GM18511 (cell line): Measurements from ENCODE around the gene NCAPG2.

ENCODE experiments used
- ATAC-seq: cut with Tn5 transposase; IDR thresholded peaks from one replicate; pipeline ENCODE4 v1.9.1; 2021; ENCODE audit warnings: mild to moderate bottlenecking, moderate library complexity; ENCODE audit not compliant: unreplicated experiment

The NCAPG2 gene

DNA sequence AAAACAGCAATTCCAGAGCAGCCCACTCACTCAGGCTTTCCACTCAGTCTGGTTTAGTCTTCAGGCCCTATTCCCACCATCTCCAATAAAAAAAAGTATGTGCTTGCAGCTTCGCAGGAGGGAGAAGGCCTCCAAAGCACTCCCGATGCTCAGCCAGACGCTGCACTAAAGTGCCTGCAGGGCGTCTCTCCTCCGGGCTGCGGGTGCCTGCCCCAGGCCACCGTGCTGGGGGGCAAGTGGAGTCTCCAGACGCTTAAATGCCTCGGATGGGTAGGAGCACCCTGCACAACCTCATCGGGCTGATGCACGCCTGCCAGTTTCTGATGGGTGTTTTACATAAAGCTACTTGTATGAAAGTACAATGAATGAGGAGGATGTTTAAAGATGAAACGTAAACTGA is 31.3 kb upstream of the NCAPG2 start:
- no peak for ATAC-seq

DNA sequence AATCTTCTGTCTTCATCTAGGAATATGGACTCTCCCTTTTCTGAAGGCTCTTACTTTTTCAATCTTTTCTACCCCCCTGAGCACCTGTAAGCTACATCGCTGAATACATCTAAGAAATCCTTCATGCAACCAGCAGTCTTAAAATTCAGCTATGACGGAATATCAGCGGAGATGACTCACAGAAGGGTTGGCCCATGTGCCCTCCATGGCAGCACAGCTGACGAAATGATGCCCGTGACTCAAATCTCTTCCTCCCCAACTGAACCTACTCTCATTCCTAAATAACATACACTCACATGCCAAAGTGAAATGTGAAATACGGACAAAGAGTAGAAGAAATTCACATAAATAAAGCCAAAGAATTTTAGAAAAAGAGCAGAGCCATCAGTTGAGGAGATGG is 30.3 kb upstream of the NCAPG2 start:
- no peak for ATAC-seq

DNA sequence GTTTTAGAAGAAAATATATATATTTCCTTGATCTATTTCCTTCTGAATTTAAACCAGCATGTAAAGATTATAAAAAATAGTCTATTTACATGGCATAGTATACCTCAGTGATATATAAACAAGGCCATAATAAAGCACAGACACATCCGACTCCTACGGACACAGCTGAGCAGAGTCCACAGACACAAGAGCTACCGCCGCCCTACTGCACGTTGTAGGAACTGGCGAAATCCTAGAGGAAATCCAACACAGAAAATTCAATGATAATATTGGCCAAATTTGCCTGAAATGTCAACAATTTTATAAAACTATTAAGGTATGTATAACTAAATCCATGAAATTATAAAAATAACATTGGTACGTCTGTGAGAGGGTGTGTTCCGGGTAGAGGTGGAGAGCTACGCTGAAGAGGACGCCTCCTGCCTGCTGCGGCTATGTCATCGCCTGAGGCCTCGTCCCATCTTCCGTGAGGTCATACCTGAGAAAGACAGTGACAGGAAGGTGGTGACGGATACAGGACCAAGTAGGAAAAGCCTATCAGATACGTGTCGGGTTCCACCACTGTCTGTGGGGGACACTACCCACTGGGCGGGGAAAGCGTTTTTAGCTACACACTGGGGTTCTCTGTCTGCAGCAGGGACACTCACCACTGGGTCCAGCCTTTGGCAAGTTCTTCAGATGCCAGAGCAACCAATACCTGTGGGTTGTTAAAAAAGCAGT is 29.3 kb upstream of the NCAPG2 start:
- no peak for ATAC-seq

DNA sequence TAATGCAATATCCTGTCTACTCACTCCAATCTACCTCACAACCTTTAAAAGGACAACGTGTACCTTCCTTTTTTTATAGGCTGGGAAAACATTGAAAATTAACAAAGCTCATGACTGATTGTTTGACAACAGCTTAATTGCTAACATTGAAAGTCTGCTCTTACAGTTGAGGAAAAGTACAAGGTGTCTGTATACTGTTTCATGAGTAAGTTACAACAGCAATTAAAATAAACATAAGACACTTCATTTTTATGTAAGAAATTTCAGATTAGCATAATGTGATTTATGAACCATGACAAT is 28.6 kb upstream of the NCAPG2 start:
- no peak for ATAC-seq

DNA sequence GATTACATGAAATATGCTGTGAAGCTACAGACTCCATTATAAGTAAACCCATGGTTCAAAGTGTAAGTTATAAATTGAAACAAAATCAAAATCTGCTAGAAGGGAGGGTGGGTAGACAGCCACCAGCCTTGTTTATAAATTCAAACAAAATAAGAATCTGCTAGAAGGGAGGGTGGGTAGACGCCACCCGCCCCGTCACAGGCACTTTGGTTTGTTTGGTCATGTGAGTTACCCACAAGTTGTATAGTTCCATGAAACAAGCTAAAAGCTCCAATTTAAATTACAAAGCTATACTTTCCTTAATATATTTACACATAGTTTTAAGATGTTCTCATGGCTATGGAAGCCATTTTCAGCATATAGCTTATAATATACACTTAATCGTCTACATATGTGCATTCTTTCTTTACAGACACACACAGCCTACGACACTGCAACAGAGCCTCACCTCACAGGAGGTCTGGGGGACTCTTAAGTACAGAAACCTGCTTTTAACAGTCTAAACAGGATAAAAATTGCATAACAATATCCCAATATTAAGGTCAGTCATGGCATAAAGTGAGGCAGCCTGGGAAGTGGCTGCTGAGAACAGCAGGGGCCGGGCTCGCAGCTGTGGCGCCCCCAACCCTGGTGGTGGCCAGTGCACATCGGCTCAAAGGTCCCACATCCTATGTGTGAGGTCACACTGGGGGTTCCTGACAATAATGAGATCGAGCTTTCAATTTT is 28.1 kb upstream of the NCAPG2 start:
- no peak for ATAC-seq

DNA sequence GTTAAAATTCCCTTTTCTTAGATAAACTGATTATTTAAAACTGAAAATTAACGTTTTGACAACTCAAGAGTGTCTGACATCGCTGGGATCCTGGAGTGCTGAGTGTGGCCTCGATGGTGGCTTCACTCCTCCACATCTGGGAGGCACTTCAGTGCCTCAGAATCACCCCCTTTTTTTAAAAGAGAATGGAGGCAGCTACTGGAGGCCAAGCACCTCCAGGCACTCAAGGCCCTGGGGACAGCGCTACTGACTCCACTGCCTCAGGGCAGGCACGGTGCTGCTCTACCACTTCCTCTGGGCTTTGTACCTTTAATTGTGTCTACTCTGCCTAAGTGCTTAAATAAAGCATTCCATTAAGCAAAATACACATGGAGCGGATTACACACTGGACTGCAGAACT is 27.2 kb upstream of the NCAPG2 start:
- no peak for ATAC-seq

DNA sequence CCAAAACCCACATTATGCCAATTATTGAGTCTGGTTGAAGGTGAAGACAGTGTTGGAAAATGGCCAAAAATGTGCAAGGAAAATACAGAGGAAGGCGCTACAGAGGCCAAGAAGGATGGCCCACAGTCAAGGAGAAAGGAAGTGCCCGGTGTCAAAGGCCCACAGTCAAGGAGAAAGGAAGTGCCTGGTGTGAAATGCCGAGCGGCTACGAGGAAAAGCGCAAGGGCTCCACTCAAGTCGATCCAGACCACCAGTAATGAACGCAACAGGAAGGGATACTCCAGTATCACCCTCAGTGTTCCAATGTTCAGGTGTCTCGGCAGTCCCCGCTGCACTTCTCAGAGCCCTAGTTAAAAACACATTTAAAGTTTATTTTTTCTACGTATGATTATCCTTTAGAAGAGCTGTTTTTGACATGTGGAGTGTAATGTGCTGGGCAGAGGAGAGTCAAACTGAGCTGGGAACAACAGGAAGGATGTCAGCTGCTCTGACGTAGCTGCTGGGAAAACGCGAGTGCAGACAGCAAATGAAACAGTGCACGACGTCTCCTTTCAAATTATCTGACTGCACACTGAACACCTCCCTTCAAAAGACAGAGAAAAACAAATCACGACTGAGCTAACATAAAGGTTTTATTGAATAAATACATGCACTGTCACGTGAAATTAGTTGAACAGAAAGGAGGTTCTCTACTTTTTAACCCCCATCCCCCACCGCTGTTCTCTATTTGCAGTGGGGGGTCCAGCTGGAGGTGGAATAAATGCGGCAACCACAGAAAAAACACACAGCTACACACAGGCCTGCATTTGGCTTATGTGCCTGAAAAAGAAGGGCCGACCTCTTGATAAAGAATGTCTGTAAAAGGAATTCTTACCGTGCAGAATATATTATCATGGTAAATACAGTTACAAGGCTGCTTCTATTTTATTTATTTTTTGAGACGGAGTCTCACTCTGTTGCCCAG is 26.1 kb upstream of the NCAPG2 start:
- no peak for ATAC-seq

DNA sequence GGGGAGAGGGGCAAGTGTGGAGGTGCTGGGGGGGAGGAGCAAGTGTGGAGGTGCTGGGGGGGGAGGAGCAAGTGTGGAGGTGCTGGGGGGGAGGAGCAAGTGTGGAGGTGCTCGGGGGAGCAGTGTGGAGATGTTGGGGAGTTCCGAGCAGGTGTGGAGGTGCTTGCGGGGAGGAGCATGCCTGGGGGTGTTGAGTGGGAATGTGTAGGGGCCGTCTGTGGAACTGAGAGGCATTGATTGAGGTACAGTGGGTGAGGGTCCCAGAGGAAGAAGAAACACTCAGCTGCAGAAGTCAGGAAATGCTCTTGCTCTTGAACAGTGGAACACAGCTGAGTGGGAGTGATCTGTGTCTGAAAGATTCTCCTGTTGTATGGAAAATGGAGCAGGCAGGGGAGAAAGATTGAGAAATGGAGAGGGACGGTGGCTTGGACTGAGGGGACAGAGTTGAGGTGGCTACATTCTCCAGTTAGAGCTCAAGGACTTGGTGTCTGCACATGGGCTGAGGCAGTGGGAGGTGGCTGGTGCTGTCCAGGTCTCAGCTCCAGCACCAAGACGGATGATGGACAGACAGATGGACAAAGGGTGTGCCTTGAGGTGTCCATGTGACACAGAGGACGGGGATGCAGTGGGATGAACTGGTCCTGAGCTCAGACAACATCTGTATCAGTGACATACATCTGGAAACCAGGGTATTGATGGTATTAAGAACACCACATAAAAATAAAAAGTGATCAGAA is 25.2 kb upstream of the NCAPG2 start:
- no peak for ATAC-seq

DNA sequence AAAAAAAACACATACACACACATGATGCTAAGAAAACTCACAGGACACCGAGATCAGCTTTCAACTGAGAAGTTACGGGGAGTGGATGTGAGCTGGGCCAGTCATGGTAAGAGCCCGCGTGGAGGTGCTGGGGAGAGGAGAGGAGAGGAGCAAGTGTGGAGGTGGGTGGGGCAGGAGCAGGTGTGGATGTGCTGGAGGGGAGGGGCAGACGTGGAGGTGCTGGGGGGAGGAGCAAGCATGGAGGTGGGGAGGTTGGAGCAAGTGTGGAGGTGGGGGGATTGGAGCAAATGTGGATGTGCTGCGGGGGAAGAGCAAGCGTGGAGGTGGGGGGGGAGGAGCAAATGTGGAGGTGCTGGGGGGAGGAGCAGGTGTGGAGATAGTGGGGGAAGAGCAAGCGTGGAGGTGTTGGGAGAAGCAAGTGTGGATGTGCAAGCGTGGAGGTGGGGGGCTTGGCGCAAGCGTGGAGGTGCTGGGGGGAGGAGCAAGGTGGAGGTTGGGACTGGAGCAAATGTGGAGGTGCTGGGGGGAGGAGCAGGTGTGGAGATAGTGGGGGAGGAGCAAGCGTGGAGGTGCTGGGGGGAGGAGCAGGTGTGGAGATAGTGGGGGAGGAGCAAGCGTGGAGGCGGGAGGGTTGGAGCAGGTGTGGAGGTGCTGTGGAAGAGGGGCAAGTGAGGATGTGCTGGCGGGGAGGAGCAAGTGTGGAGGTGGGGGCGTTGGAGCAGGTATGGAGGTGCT is 24.5 kb upstream of the NCAPG2 start:
- no peak for ATAC-seq

DNA sequence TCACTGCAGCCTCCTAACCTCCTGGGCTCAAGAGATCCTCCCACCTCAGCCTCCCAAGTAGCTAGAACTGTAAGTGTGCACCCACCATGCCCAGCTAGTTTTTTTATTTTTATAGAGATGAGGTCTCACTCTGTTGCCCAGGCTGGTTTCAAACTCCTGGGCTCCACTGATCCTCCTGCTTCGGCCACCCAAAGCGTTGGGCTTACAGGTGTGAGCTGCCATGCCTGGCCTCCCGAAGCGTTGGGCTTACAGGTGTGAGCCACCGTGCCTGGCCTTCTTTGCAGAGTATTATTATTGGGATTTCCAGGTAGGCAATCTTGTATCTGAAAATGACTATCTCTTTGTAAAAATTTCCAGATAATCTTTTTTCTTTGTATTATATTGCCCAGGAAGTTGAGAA is 23.1 kb upstream of the NCAPG2 start:
- ATAC-seq: no peak

DNA sequence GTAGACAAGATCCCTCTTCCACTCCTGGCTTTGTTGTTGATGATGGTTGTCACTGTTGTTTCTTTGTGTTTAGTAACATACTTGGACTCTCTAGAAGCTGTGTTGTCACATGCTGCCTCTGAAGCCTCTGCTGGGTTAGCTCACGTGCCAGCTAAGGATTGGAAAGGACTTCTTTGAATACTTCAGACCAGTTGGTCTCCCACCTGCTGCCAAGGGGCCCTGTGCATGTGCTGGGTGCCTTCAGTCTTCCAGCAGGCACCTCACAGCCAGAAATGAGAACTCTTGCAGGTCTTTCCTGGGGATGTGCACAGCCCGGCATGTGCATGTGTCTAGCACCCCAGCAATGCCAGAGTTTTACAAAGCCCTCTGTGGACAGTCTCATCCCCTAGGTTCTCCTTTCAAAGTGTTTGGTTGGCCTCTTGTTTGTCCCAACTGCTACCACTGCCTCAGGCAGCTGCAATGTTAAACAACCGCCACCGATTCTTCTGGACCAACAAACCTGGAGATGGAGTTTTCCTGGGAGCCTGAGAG is 21.7 kb upstream of the NCAPG2 start:
- ATAC-seq: no peak

DNA sequence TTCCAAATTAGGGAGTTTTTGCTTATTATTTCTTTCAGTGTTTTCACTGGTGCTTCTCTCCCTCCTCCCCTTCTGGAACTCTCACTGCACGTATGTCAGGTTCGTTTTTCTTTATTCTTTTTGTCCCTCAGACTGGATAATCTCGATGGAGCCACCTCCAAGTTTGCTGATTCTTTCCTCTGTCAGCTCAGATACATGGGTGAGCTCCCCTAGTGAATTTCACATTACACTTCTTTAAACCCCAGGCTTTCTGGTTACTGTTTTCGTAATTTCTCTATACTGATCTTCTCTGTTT is 20.8 kb upstream of the NCAPG2 start:
- ATAC-seq: no peak

DNA sequence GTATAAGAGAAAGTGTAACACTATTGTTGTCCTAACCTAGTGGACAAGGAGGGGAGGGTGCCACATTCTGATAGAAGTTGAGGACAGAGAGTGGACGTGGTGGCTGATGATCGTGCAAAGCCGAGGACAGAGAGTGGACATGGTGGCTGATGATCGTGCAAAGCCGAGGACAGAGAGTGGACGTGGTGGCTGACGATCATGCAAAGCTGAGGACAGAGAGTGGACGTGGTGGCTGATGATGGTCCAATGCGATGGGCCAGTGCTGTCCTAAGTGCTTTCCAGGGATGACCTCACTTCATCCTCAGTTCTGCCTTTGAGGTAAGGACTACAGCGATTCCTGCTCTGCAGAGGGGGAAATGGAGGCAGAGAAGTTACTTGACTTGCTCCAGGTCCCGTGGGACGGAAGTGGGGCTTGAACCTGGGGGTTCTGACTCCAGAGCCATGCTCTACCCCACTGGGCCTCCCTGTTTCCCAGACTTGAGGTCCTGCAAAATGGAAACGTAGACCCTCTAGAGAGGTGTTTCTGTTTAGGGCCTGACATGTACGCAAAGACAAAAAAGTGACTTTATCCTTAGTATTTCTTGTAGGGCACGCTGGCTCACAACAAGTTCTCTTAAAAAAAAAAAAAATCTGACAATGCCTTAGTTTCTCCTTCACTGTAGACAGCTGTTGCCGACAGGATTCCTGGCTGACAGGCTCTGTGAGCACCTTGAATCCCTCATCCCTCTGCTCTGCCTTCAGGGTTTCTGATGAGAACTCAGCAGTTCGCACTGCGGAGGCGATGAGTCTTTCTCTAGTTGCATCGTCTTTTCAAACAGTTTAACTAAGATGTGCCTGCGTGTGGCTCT is 20.3 kb upstream of the NCAPG2 start:
- no peak for ATAC-seq

DNA sequence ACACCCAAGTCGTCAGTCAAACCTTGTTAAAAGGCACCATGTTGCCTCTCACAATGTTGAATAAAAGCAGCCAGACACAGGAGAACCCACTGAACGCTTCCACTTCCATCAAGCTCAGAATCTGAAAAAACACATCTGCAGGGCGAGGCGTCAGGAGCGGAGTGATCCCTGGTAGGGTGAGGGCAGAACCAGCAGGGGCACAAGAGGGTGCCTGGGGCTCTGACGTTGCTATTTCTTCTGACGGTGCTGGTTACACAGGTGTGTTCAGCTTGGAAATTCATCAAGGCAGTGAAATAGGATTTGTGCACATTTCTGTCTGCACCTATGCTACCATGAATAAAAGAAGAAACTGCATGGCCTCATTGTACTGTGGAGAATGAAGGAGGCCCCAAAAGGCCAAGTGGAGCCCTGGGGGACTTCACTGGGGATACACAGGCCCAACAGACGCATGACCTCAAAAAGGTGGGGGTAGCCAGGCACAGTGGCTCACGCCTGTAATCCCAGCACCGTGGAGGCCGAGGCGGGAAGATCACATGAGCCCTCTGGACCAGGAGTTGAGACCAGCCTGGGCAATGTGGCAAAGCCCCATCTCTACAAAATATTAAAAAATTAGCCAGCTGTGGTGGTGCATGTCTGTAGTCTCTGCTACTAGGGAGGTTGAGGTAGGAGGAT is 19.2 kb upstream of the NCAPG2 start:
- no peak for ATAC-seq

DNA sequence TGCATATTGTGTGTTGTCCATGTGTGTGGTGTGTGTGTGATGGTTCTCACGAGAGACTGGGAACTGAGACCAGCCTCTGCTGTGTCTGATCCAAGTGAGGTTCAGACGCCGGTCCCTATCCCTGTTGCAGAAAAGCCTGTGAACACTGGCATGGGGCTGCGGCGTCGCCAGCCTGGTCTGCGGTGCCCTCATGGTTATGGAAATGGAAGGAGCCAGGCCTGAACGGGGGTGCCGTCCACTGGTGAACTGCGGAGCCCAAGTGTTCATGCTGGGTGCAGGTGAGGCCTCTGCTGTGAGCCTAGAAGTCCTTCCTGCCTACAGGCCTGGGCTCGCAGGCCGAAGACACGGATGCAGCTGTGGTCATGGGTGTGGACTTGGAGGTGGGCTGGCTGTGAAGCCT is 18.7 kb upstream of the NCAPG2 start:
- no peak for ATAC-seq

DNA sequence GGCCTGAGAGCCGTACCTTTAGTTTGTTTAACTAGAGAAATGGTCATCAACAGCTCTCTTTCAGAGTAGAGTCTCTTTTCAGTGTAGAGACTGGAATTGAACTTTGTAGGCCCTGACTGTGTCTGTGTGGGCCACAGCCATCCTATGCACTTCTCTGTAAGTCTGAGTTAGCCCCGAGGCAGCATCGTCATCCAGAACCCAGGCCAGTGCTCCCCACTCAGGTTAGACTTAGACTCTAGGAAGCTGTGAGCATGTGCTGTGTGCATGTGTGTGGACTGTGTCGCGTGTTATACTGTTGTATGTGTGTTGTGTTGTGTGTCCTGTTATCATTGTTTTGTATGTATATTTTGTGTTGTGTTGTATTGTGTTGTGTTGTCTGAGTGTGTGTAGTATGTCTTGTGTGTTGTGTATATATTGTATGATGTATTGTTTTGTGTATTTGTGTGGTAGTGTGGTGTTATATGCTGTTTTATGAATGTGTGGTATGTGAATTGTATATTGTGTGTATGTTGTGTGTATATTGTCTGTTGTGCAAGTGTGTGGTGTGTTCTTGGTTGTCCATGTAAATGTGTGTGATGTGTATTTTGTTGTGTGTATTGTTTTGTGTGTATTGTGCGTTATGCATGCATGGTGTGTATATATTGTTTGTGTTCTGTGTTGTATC is 18.1 kb upstream of the NCAPG2 start:
- no peak for ATAC-seq

DNA sequence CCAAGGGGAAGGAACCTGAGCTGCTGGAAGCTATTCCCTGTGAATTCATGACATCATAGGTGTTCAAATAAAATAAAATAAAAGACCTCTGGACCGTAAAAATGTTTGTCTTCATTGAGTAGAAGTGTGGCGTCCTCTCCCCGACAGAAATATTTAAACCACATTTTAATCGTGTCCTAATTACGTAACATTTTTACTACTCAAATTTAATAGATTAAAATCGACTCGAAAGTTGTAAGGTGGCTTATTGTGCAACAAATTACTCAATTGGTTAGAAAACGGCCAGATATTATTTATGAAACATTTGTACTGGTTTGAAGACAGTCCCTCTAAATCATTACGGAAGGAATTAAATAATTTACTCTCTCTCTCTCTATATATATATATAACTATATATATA is 15.5 kb upstream of the NCAPG2 start:
- ATAC-seq: no peak

DNA sequence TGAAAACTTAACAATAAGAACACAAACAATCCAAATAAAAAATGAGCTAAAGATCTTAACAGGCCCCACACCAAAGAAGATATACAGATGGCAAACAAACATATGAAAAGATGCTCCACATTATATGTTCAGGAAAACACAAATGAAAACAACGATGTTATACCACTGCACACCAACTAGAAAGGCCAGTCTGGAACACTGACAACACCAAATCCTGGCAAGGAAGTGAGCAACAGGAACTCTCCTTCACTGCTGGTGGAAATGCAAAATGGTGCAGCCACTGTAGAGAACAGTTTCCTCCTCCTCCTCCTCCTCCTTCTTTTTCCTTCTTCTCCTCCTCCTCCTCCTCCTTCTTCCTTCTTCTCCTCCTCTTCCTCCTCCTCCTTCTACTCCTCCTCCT is 12.2 kb upstream of the NCAPG2 start:
- ATAC-seq: no peak
